Fibroblast of villous mesenchyme (primary cell): ENCODE measurements around the gene RPL26. TPM values are rescaled to one million over a fixed set of nuclear protein-coding genes. Genes with fewer than 3 reads are reported as not detected.
A peak's percentile ranks its signal among the peaks of the same experiment; 100 is the strongest.
"Not testable (repeated sequence)": the region's sequence is repeated elsewhere in the genome, so short reads cannot be mapped to it uniquely, and the experiment has no call there.

Experiments used
- DNase-seq: peaks from one replicate; pipeline ENCODE4 v3.0.0-alpha.2; 2010; ENCODE audit warnings: low read depth
- H3K4me3 ChIP-seq: 2 replicates; pipeline ENCODE4 v1.5.1; 2011; ENCODE audit warnings: low read depth, mild to moderate bottlenecking, low read length
- total RNA-seq: library from RNA; depleted of rRNA; stranded (reverse); fragments of >200 nt; gene quantifications from 2 replicates; pipeline ENCODE4 v1.2.3, GENCODE V29; 2012
- TF ChIP-seq, protein P1 (sequence below): IDR thresholded peaks from 2 replicates; pipeline ENCODE4 v1.5.1; 2012; ENCODE audit warnings: low read depth, mild to moderate bottlenecking, low read length; ENCODE audit not compliant: insufficient read depth

Gene RPL26
- total RNA-seq, 1 donor: 2,045 TPM

DNA sequence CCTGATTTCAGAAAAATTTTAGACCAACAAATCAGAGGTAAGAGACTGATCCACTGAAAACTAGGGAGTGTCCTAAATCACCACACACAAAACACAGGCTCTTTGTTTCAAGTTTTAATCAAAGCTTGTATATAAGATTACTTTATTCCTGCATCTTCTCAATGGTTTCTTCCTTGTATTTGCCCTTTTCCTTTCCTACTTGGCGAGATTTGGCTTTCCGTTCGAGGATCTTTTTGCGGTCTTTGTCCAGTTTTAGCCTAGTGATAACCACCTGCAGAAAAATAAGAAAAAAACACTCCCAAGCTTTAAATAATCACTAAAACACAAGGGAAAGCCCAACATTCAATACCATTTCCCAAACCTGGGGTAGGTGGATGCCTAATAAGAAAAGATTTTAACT lies 5.6 kb downstream of the RPL26 start:
- no peak for DNase-seq
- TF ChIP-seq, protein P1, sequence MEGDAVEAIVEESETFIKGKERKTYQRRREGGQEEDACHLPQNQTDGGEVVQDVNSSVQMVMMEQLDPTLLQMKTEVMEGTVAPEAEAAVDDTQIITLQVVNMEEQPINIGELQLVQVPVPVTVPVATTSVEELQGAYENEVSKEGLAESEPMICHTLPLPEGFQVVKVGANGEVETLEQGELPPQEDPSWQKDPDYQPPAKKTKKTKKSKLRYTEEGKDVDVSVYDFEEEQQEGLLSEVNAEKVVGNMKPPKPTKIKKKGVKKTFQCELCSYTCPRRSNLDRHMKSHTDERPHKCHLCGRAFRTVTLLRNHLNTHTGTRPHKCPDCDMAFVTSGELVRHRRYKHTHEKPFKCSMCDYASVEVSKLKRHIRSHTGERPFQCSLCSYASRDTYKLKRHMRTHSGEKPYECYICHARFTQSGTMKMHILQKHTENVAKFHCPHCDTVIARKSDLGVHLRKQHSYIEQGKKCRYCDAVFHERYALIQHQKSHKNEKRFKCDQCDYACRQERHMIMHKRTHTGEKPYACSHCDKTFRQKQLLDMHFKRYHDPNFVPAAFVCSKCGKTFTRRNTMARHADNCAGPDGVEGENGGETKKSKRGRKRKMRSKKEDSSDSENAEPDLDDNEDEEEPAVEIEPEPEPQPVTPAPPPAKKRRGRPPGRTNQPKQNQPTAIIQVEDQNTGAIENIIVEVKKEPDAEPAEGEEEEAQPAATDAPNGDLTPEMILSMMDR: no peak
- no peak overlapping the region for H3K4me3 ChIP-seq

DNA sequence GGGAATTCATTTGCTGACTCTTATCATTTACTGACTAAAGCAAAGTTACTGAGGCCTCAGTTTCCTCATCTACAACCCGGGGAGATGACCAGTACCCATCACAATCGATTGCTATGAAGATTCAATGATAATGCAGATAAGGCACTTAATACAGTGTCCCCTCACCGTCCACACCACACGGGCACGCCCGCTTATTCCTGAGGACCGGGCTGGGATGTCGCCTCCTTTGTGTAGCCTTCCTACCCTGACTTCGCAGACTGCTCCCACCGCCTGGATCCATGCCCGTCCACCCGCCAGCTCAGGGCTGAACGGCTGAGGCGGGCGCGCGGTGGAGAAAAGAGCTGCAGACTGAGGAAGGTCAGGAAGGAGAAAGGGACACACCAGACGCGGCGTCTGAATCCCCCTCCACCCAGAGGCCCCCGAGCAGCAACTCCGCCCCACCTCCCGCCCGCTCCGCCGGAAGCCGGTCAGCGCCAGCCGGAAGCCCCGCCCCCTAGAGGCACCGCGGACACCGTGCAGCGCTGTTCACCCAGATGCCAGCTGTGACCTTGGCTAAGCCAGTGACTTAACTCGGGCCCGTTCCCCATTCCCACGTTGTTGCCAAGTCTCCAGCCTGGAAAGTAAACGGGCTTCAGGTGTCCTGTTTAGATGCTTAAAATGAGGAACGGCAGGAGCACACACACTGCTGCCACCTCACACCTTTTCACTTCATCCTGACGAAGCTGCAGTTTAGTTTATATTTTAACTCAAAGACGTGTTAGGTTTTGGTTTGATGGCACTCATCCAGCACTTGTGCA lies 6.5 kb downstream of the RPL26 start, which contains the start of gene KRABD2:
KRABD2 (minus strand) TSS at position 434 of the 797 bp plus-strand sequence.
- peak within 1 kb of the TSS; percentile 88 for H3K4me3 ChIP-seq
- DNase-seq: peak; percentile 88
- TF ChIP-seq, protein P1: peak; percentile 72

DNA sequence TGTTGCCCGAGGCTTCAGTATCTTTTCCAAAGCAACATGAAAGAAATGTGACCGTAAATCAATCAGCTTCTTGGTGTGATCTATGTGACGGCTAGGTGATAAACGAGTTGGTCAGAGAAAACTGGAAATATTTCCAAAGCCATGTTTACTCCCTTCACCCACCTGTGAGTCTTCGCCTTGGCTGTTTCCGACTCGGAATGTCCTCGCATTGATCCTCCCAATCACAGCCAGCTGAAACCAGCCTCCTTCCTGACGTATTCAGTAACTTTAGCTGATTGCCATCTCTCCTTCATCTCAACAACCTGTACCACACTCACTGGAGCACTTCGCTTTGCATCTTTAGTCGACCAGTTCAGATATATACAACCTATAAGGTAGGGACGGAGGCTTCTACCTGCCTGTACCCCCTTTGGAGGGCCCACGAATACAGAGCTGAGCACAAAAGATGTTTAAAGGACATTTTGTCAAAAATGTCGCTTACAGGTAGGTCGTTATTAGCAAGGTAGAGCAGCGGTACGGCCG lies 7.2 kb downstream of the RPL26 start:
- DNase-seq: no peak
- peak overlapping the region; percentile 88 for H3K4me3 ChIP-seq
- TF ChIP-seq, protein P1: no peak

DNA sequence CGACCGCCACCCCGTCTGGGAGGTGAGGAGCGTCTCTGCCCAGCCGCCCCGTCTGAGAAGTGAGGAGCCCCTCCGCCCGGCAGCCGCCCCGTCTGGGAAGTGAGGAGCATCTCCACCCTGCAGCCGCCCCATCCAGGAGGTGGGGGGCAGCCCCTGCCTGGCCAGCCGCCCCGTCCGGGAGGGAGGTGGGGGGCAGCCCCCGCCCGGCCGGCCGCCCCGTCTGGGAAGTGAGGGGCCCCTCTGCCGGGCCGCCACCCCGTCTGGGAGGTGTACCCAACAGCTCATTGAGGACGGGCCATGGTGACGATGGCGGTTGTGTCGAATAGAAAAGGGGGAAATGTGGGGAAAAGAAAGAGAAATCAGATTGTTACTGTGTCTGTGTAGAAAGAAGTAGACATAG lies 9.1 kb downstream of the RPL26 start:
- not testable (repeated sequence) for H3K4me3 ChIP-seq, DNase-seq

DNA sequence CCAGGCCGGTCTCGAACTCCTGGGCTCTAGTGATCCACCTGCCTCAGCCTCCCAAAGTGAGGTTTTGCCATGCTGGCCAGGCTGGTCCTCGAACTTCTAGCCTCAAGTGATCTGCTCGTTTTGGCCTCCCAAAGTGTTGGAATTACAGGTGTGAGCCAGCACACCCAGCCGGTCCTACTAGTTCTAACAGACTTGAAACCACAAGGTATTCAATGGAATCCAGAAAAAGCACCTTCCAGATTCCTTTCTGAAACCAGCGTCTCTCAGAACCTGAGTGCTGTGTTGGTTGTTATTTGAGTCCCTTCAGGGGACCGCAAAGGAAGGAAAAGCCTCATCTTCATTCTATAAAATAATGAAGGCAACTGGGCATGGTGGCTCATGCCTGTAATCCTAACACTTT lies 10.6 kb downstream of the RPL26 start:
- no peak for DNase-seq
- TF ChIP-seq, protein P1: no peak
- no peak overlapping the region for H3K4me3 ChIP-seq

- H3K4me3 ChIP-seq: no peak overlapping the region
- DNase-seq: peak; percentile 55
- TF ChIP-seq, protein P1: no peak
These were observed 11.2 kb downstream of the RPL26 start for GRCh38 chr17:8371786-8372185.

DNA sequence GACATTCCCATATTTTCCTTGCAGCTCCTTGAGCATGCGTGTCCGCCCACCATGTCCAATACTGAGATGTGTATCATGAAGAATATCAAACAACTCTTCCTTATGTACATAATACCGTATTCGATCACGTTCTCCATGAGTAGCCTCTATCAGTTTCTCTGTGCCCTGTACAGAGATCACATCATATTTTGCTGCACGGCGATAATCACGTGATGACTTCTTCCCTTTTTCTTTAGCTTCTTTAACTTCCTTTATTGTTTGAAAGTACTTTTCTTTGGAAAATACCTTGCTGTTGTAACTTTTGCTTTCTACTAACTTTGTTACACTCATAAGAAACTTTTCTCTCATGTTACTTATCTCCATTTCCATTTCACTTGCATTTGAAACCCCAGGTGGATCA lies 13.0 kb downstream of the RPL26 start:
- TF ChIP-seq, protein P1: no peak
- H3K4me3 ChIP-seq: no peak overlapping the region
- no peak for DNase-seq
